HEK293T (cell line): ENCODE measurements around the gene SRGAP3.

Source experiments
- ELF4 ChIP-seq: fragments of 450-650 bp; IDR thresholded peaks from 2 replicates; pipeline ENCODE4 v1.6.1; 2017; ENCODE audit warnings: antibody characterized with exemption
- FOXM1 ChIP-seq: fragments of 450-650 bp; IDR thresholded peaks from 2 replicates; pipeline ENCODE4 v1.6.1; 2017; ENCODE audit warnings: mild to moderate bottlenecking, borderline replicate concordance

- TF ChIP-seq ELF4 (no peak), FOXM1 (no peak)
These were observed 161.5 kb downstream of the SRGAP3 start for GRCh38 chr3:9087831-9088413.
